UCSD-AML1 (cell line): Measurements from ENCODE around the gene RPS6KA5.
"Not testable (repeated sequence)": the region's sequence is repeated elsewhere in the genome, so short reads cannot be mapped to it uniquely, and the experiment has no call there.

ENCODE experiments used
- DNase-seq: peaks from one replicate; lab custom pipeline; 2025; ENCODE audit not compliant: unreplicated experiment; lab: John Stamatoyannopoulos, UW

RPS6KA5 gene

GRCh38 chr14:90941706-90942105 is 118.7 kb downstream of the RPS6KA5 start:
- no peak for DNase-seq

DNA sequence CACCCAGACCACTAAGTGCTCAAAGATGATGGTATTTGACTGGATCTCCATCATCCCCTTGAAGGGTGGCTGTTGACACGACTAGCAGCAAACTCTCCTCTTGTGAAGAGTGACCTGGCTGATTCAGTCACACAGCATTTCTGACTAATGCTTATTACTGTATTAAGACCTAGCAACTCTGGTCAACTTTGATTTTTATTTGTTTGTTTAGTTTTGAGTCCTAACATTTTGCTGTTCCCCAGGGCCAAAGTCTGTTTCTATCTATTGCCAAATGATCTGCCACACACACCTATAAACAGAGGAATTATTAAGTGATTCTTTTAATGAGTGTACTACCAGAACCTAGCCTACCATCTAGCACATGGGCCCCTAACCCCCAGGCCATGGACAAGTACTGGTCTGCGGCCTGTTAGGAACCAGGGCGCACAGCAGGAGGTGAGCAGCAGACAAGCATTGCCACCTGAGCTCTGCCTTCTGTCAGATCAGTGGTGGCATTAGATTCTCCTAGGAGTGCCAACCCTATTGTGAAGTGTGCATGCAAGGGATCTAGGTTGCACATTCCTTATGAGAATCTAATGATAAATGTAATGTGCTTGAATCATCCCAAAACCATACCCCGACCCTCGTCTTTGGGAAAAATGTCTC is 120.0 kb downstream of the RPS6KA5 start:
- DNase-seq: no peak

- not testable (repeated sequence) for DNase-seq
These were observed 121.1 kb downstream of the RPS6KA5 start for GRCh38 chr14:90939252-90939795.

GRCh38 chr14:90938615-90939014 is 121.8 kb downstream of the RPS6KA5 start:
- DNase-seq: no peak

DNA sequence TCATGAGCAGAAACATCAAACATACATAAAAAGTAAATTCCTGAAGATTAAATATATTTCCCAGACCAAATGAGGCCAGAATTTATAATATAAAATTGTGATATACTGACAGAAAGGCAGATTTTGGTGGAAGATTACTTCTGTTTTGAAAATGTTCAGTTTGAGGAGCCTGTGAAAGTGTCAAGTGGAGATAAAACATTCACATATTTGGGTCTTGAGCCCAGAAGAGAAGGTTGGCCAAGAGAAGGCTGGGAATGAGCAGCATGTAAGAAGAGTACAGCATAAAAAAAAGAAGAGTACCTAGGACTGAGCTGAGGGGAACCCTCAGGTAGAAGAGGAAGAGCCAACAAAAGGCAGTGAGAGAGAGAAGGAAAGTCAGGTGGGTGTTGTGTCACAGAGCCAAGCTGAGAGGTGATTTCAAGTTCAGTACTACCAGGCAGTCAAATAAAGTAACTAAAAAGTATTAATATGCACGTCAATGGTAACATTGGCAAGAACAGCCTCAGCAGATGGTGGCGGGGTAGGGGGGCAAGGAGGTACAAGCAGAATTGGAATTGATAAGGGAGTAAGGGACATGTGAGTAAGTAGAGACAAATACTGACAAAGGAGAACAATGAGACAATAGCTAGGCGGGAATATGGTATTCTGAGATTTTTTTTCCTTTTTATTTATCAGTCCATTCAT is 123.5 kb downstream of the RPS6KA5 start:
- DNase-seq: no peak

- DNase-seq: no peak
These were observed 135.7 kb downstream of the RPS6KA5 start for GRCh38 chr14:90924621-90925340.

- DNase-seq: no peak
These were observed 138.3 kb downstream of the RPS6KA5 start for GRCh38 chr14:90922141-90922540.

- DNase-seq: no peak
These were observed 149.3 kb downstream of the RPS6KA5 start for GRCh38 chr14:90911121-90911520.

GRCh38 chr14:90907178-90907577 is 153.3 kb downstream of the RPS6KA5 start:
- DNase-seq: no peak

DNA sequence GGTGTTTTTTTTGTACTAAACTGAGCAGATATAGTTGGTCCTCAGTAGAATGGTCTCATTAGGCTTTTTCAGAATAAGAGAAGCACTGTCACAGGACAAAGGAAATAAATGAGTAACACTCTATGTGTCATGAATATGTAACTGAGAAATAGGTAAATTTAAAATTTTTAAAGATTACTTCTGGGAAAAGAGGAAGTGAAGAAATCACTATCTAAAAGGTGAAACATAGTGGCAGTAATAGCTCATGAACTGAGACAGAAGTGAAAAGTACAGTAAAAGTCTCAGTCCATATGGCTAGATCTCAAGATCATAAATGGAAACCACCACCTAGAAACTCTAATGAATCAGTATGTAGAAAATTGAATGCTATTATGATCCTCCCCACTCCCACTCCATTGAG is 154.9 kb downstream of the RPS6KA5 start:
- DNase-seq: no peak

- no peak for DNase-seq
These were observed 157.3 kb downstream of the RPS6KA5 start for GRCh38 chr14:90903101-90903500.

DNA sequence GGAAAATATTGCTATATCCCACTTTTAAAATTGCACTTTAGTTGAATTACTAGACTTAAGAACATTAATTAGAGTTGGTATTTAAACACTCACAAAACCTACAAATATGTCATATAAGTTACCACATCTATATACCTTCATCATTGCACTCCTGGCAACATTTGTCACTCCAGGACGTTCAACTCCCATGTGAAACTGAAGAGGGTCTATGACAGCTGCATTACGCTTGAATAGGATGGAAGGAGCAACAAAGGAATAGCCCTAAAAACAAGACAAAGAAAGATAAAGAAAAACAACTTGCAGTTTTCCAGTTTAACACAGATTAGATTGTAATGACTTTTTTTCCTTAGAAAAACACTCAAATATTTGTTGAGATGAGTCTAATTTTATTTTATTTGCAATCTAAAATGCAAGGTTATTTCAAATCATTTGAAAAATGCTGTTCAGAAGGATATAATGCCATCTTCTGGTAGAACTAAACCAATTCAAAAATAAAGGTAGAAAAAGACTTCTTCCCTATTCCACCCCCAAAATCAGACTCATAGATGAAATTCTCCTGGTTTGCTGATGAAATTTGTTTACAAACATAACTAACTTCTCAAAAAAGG is 159.9 kb downstream of the RPS6KA5 start:
- no peak for DNase-seq

DNA sequence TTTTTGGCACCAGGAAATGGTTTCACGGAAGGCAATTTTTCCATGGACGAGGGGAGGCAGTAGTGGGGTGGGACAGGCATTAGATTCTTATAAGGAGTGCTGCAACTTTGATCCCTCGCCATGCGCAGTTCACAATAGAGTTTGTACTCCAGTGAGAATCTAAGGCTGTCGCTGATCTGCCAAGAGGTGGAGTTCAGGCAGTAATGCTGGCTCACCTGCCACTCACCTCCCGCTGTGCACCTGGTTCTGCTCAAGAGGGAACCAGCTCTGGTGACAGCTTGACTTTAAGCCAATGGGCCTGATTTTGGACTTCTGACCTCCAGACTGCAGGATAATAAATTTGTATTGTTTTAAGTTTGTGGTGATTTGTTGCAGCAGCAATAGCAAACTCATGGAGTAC is 163.4 kb downstream of the RPS6KA5 start:
- no peak for DNase-seq

DNA sequence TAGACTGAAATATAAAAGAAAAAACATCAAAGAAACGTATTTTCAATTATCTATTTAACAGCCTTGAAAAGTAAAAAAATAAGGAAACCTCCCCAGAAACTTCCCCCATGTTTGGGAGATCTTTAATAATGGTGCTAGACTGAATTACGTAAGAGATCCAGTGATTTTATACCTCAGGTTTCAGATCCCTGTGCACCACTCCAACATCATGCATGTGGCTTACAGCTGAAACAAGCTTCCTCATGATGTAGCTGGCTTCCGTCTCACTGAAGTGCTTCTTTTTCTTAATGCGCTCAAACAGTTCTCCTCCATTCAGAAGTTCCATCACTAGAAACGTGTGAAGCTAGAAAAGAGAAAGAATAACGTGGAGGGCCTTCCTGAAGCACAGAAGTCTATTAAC is 166.2 kb downstream of the RPS6KA5 start:
- no peak for DNase-seq

DNA sequence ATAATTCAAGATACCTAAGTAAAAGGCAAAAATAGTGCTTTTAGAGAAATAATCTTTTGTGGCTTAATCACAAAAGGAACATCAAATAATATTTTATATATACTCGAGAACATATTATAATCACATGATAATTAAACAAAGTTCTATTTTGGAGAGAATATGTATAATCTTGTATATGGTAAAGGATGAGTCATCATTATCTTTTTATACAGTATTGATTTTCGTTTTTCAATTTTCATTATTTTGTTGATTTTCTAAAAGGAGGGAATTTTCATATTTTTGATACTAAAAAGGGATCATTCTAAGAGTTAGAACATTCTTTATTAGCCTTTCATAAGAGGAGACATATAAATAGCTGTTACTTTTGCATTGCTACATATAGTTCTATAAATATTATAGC is 166.9 kb downstream of the RPS6KA5 start:
- no peak for DNase-seq

- DNase-seq: no peak
These were observed 167.5 kb downstream of the RPS6KA5 start for GRCh38 chr14:90892970-90893369.

- no peak for DNase-seq
These were observed 169.1 kb downstream of the RPS6KA5 start for GRCh38 chr14:90891326-90891725.

GRCh38 chr14:90890322-90891020 is 170.0 kb downstream of the RPS6KA5 start:
- DNase-seq: no peak

DNA sequence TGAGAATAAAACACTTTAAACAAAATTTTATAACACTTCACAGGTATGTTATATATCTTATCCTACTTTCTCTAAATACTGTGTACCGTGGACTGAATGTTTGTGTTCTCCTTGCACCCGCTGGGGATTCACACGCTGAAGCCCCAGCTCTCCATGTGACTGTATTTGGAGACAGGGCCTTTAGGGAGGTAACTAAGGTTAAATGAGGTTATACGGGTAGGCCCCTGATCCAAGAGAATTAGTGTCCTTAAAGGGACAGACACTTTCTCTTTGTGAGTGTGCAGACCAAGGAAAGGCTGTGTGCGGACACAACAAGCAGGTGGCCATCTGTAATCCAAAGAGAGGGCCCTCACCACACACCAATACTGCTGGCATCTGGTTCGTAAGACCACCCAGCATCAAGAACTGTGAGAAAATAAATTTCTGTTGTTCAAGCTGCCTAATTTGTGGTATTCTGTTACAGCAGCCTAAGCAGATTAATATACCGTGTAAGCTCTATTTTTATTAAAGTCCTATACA is 174.1 kb downstream of the RPS6KA5 start:
- no peak for DNase-seq

GRCh38 chr14:90883782-90884181 is 176.7 kb downstream of the RPS6KA5 start:
- DNase-seq: no peak

- no peak for DNase-seq
These were observed 177.2 kb downstream of the RPS6KA5 start for GRCh38 chr14:90883197-90883596.
